ENCODE measurements around the gene TECR. TPM values are rescaled to one million over a fixed set of nuclear protein-coding genes. Genes with fewer than 3 reads are reported as not detected.

TECR gene
- total RNA-seq, 1 donor from 2014 or later = 106 TPM

DNA sequence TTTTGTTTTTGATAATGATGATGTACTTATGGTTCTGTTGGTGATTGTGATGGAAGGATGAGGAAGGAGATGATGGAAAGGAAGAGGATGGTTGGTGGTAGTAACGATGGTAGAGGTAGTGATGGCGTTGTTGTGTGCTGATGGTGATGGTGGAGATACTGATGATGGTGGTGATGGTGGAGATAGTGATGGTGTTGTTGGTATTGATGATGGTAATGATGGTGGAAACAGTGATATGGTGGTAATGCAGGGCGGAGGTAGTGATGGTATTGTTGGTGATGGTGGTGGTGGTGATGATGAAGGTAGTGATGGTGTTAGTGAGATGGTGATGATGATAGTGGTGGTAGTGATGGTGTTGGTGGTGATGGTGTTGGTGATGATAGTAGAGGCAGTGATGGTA lies 66.2 kb downstream of the TECR start:
- no peak overlapping the region for H3K4me3 Mint-ChIP-seq (ENCODE audit: unreplicated experiment)

DNA sequence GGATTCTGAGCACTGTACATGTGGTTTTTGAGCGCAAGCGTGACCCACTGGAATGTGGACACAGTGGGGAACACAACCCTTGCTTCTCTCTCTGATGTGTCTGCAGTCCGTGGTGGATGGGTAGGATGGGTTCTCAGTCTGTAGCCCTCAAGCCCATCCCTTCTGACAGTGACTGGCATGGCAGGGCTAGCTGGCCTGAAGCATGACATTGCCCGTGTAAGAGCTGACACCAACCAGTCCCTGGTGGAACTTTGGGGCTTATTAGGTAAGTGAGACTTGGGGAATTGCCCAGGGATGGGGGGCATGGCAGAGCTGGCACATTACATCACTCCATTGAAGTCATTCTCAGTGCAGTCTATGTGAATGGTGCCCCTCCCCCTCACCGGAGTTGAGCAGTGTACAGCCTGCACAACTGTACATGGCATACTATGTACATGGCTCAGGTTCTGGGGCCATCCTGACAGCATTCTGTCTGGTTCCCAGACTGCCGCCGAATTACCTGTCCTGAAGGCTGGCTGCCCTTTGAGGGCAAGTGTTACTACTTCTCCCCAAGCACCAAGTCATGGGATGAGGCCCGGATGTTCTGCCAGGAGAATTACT lies 70.3 kb downstream of the TECR start:
- Histone ChIP-seq H3K9me3 (ENCODE audit: insufficient read depth, low read depth, low read length) (peaks cover 6% of the 10 kb centered on the region), H3K9ac (ENCODE audit: low read length) (no peak overlapping the region), H2AFZ (ENCODE audit: low read depth, low read length) (no peak overlapping the region), H3K36me3 (ENCODE audit: insufficient read depth, low read length) (no peaks in the 10 kb centered on the region), H3K4me1 (ENCODE audit: insufficient read depth, low read length) (no peaks in the 10 kb centered on the region), H4K20me1 (ENCODE audit: insufficient read depth, low read length) (no peaks in the 10 kb centered on the region), H3K79me2 (ENCODE audit: insufficient read depth, low read length) (no peaks in the 10 kb centered on the region), H3K4me2 (ENCODE audit: low read length) (no peak overlapping the region), H3K4me3 (ENCODE audit: insufficient read depth, low read depth, low read length) (no peak overlapping the region), H3K27me3 (ENCODE audit: insufficient read depth, low read length) (no peaks in the 10 kb centered on the region), H3K27ac (ENCODE audit: low read depth, low read length) (no peak overlapping the region)
- TF ChIP-seq, protein P1, sequence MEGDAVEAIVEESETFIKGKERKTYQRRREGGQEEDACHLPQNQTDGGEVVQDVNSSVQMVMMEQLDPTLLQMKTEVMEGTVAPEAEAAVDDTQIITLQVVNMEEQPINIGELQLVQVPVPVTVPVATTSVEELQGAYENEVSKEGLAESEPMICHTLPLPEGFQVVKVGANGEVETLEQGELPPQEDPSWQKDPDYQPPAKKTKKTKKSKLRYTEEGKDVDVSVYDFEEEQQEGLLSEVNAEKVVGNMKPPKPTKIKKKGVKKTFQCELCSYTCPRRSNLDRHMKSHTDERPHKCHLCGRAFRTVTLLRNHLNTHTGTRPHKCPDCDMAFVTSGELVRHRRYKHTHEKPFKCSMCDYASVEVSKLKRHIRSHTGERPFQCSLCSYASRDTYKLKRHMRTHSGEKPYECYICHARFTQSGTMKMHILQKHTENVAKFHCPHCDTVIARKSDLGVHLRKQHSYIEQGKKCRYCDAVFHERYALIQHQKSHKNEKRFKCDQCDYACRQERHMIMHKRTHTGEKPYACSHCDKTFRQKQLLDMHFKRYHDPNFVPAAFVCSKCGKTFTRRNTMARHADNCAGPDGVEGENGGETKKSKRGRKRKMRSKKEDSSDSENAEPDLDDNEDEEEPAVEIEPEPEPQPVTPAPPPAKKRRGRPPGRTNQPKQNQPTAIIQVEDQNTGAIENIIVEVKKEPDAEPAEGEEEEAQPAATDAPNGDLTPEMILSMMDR (IDR thresholded peaks at IDR 0.05; ENCODE audit: insufficient read depth, low read depth, low read length) = no peak
- no peak for TF ChIP-seq EZH2 (IDR thresholded peaks at IDR 0.05; ENCODE audit: insufficient read depth, low read length)
- Mint-ChIP-seq H3K36me3 (ENCODE audit: low read depth, unreplicated experiment) (no peaks in the 10 kb centered on the region), H3K4me3 (ENCODE audit: unreplicated experiment) (no peak overlapping the region), H3K9me3 (ENCODE audit: unreplicated experiment) (peaks cover 23% of the 10 kb centered on the region), H3K27ac (ENCODE audit: unreplicated experiment) (no peak overlapping the region), H3K27me3 (ENCODE audit: low read depth, unreplicated experiment) (peaks cover 16% of the 10 kb centered on the region), H3K4me1 (ENCODE audit: low read depth, unreplicated experiment) (no peaks in the 10 kb centered on the region)
- no peak for FAIRE-seq
- DNase-seq (ENCODE audit: low read depth) = no peak

More for the DNA sequence above, 66.2 kb downstream of the TECR start:
- no peak for TF ChIP-seq EZH2 (IDR thresholded peaks at IDR 0.05; ENCODE audit: insufficient read depth, low read length)
- TF ChIP-seq, protein P1 (IDR thresholded peaks at IDR 0.05; ENCODE audit: insufficient read depth, low read depth, low read length) = no peak
- peaks cover 2% of the 10 kb centered on the region for H3K36me3 Mint-ChIP-seq (ENCODE audit: low read depth, unreplicated experiment)
- Histone ChIP-seq H3K36me3 (ENCODE audit: insufficient read depth, low read length) (no peaks in the 10 kb centered on the region), H3K79me2 (ENCODE audit: insufficient read depth, low read length) (no peaks in the 10 kb centered on the region), H3K4me2 (ENCODE audit: low read length) (no peak overlapping the region), H2AFZ (ENCODE audit: low read depth, low read length) (no peak overlapping the region), H3K27ac (ENCODE audit: low read depth, low read length) (no peak overlapping the region), H3K4me3 (ENCODE audit: insufficient read depth, low read depth, low read length) (no peak overlapping the region), H3K9me3 (ENCODE audit: insufficient read depth, low read depth, low read length) (peaks cover 6% of the 10 kb centered on the region), H3K27me3 (ENCODE audit: insufficient read depth, low read length) (no peaks in the 10 kb centered on the region), H3K4me1 (ENCODE audit: insufficient read depth, low read length) (no peaks in the 10 kb centered on the region), H3K9ac (ENCODE audit: low read length) (no peak overlapping the region), H4K20me1 (ENCODE audit: insufficient read depth, low read length) (no peaks in the 10 kb centered on the region)
- H3K27me3 Mint-ChIP-seq (ENCODE audit: low read depth, unreplicated experiment) = peaks cover 19% of the 10 kb centered on the region
- peaks cover 25% of the 10 kb centered on the region for H3K9me3 Mint-ChIP-seq (ENCODE audit: unreplicated experiment)
- FAIRE-seq (no peak), DNase-seq (ENCODE audit: low read depth) (no peak)
- H3K4me1 Mint-ChIP-seq (ENCODE audit: low read depth, unreplicated experiment) = no peaks in the 10 kb centered on the region
- H3K27ac Mint-ChIP-seq (ENCODE audit: unreplicated experiment) = no peak overlapping the region

DNA sequence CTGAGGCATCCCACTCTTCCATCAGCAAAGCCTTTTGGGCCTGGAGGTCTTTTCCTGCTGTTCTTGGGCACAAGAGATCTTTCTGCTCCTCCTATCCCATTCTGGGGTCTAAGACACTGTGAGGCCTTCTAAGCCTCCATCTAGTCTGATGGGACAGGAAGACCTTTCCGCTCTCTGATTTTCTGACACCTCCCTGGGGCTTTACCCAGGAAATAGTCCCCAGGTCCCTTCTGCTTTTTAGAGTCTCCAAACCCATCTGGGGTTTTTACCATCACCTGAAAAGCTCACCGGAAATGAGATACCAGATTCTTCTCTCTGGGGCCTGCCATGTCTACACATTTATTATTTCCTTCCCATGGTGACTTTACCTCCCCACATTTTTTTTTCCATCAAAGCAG lies 74.6 kb downstream of the TECR start:
- H2AFZ ChIP-seq (ENCODE audit: low read depth, low read length) = no peak overlapping the region
- H3K36me3 Mint-ChIP-seq (ENCODE audit: low read depth, unreplicated experiment) = no peaks in the 10 kb centered on the region
- no peaks in the 10 kb centered on the region for H3K36me3 ChIP-seq (ENCODE audit: insufficient read depth, low read length)
- no peaks in the 10 kb centered on the region for H3K9me3 ChIP-seq (ENCODE audit: insufficient read depth, low read depth, low read length)
- H3K27ac Mint-ChIP-seq (ENCODE audit: unreplicated experiment) = no peak overlapping the region
- FAIRE-seq = no peak
- no peak overlapping the region for H3K4me3 Mint-ChIP-seq (ENCODE audit: unreplicated experiment)
- no peak overlapping the region for H3K4me3 ChIP-seq (ENCODE audit: insufficient read depth, low read depth, low read length)
- H3K27me3 ChIP-seq (ENCODE audit: insufficient read depth, low read length) = no peaks in the 10 kb centered on the region
- peaks cover 2% of the 10 kb centered on the region for H3K9me3 Mint-ChIP-seq (ENCODE audit: unreplicated experiment)
- no peak overlapping the region for H3K27ac ChIP-seq (ENCODE audit: low read depth, low read length)
- no peak overlapping the region for H3K4me2 ChIP-seq (ENCODE audit: low read length)
- no peak overlapping the region for H3K9ac ChIP-seq (ENCODE audit: low read length)
- no peak for DNase-seq (ENCODE audit: low read depth)
- TF ChIP-seq, protein P1 (IDR thresholded peaks at IDR 0.05; ENCODE audit: insufficient read depth, low read depth, low read length) = no peak
- no peak for TF ChIP-seq EZH2 (IDR thresholded peaks at IDR 0.05; ENCODE audit: insufficient read depth, low read length)
- H3K4me1 Mint-ChIP-seq (ENCODE audit: low read depth, unreplicated experiment) = no peaks in the 10 kb centered on the region
- no peaks in the 10 kb centered on the region for H3K4me1 ChIP-seq (ENCODE audit: insufficient read depth, low read length)
- H3K27me3 Mint-ChIP-seq (ENCODE audit: low read depth, unreplicated experiment) = no peaks in the 10 kb centered on the region
- no peaks in the 10 kb centered on the region for H4K20me1 ChIP-seq (ENCODE audit: insufficient read depth, low read length)
- H3K79me2 ChIP-seq (ENCODE audit: insufficient read depth, low read length) = no peaks in the 10 kb centered on the region
